ENCODE measurements around the gene CACNG8.

DNA sequence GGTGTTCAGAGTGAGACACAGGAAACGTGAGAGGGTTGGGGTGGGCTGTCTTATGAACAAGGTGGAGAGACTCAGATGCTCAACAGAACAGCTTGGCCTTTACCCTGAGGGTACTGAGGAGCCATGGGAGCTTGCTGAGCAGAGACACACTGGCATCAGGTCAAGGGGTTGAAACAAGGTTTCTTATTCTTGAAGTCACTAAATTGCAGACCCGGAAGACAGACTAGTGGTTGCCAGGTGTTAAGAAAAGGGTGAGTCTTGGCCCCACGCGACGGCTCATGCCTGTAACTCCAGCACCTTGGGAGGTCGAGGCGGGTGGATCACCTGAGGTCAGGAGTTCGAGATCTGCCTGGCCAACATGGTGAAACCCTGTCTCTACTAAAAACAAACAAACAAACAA lies 51.1 kb downstream of the CACNG8 start:
- TF ChIP-seq, protein P1, sequence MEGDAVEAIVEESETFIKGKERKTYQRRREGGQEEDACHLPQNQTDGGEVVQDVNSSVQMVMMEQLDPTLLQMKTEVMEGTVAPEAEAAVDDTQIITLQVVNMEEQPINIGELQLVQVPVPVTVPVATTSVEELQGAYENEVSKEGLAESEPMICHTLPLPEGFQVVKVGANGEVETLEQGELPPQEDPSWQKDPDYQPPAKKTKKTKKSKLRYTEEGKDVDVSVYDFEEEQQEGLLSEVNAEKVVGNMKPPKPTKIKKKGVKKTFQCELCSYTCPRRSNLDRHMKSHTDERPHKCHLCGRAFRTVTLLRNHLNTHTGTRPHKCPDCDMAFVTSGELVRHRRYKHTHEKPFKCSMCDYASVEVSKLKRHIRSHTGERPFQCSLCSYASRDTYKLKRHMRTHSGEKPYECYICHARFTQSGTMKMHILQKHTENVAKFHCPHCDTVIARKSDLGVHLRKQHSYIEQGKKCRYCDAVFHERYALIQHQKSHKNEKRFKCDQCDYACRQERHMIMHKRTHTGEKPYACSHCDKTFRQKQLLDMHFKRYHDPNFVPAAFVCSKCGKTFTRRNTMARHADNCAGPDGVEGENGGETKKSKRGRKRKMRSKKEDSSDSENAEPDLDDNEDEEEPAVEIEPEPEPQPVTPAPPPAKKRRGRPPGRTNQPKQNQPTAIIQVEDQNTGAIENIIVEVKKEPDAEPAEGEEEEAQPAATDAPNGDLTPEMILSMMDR (IDR thresholded peaks at IDR 0.05) = no peak
- TF ChIP-seq POLR2A (IDR thresholded peaks at IDR 0.05) = no peak

Measured in adrenal gland (tissue), 5 donors.